ENCODE measurements around the gene EIF1.

Gene EIF1

DNA sequence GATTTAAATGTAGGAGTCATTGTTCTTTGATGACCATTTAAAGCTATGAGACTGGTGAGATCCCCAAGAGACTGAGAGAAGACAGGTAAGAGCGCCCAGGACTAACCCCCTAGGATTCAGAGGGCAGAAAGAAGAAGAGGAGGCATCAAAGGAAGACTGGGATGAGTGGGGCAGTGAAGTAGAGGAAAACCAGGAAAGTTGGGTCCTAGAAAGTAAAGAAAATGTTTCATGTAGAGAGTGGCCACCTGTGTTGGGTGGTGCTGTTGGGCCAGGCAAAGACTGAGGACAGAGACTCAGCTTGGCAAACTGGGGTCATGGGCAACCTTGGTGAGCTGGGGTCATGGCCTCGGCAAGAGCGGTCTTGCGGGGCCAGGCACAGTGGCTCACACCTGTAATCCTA, 47.1 kb downstream of the EIF1 start:
- no peak for DNase-seq (ENCODE audit: low read depth in 2 of 2)

GRCh38 chr17:41736983-41737679, 48.4 kb downstream of the EIF1 start:
- no peak for DNase-seq (ENCODE audit: low read depth in 2 of 2)

DNA sequence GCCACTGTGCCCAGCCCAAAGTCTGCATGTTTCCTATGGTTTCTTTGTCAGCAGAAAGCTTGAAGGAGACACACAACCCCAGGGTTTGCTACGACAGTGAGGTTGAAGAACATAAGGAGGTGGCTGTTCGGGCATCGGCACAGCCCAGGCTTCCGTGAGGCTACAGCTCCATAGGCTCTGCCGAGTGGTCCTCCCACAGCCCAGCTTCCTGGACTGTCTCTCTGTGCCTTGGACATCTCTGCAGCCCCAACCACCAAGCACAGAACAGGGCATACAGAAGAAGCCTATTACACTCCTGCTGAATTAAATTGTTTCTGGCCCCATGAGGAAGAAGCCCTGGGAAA, 49.0 kb downstream of the EIF1 start:
- no peak for DNase-seq (ENCODE audit: low read depth in 2 of 2)

- peak; percentile 67 to 72 for DNase-seq (ENCODE audit: low read depth in 2 of 2)
These were observed 49.6 kb downstream of the EIF1 start for GRCh38 chr17:41738077-41738800.

- DNase-seq (ENCODE audit: low read depth in 2 of 2) = no peak
These were observed 50.1 kb downstream of the EIF1 start for GRCh38 chr17:41738801-41739112.

- no peak for DNase-seq (ENCODE audit: low read depth in 2 of 2)
These were observed 51.1 kb downstream of the EIF1 start for GRCh38 chr17:41739661-41740352.

GRCh38 chr17:41740506-41740905, 51.8 kb downstream of the EIF1 start:
- DNase-seq (ENCODE audit: low read depth in 2 of 2) = no peak

DNA sequence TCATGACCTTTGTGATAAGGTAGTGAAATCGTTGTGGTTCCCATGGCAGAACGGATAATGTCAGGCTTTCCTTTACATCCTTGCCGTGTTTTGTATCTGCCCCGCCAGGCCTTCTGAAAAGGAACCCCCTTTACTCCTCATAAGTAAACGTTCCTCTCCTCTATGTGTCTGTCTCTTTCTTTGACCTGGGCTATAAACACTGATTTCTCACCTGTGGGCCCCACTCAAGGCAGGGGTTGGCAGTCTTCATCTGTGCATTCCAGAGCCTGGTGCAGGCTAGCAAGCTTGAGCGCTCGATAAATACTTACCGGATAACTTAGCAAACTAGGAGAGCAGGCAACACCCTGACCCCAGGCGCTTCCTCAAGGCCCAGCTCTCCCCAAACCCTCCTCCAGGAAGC, 53.0 kb downstream of the EIF1 start:
- DNase-seq (ENCODE audit: low read depth in 2 of 2) = no peak
